Measurements from ENCODE around the gene TRIM62.

The TRIM62 gene

DNA sequence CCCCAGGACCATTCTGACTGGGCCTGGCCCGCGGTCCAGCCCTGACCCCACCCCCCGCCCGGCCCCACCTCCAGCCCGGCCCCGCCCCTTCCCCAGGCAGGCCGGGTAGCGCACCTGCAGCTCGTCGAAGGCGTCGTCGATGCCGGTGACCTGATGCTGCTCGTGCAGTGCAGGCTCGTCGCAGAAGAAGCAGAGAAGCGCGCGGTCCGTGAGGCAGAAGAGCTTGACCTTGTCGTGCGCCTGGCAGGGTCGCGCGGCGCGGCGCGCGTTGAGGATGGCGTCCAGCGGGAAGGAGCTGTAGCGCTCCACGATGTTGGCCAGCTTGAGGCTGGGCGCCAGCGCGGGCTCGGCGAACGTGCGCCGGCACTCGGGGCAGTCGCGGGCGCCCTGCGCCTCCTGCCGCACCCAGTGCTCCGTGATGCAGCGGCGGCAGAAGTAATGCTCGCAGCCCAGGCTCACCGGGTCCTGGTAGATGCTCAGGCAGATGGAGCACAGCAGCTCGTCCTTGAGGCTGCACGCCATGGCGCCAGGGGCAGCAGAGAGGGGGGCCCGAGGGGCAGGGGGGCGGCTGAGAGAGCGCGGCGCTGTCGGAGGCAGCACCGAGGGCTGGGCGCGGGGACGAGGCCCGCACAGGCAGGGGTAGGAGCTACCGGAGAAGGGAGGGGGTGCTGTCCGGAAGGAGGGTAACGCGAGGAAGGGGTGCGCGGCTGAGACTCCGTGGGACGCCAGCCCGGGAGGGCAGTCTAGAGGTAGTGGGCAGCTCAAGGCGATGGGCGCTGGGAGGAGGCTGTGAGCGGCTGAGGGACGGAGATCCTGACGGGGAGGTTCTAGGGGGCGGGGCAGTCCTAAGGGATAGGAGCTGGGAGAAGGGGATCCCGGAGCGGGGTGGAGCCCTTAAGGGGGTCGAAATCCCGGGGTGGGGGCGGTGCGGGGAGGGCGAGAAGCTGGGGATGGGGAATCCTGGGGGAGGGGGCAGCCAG is 642 bp downstream of the TRIM62 start:
- DNase-seq (ENCODE audit: low read depth in 2 of 2, low spot score in 1 of 2), result peak in 1 of 2 donors; percentile 50

- DNase-seq (ENCODE audit: low read depth in 2 of 2, low spot score in 1 of 2), result peak in 1 of 2 donors; percentile 44
These were observed 1.5 kb downstream of the TRIM62 start for GRCh38 chr1:33180226-33180910.

GRCh38 chr1:33178836-33179439 is 2.9 kb downstream of the TRIM62 start:
- DNase-seq (ENCODE audit: low read depth in 2 of 2, low spot score in 1 of 2), result no peak

DNA sequence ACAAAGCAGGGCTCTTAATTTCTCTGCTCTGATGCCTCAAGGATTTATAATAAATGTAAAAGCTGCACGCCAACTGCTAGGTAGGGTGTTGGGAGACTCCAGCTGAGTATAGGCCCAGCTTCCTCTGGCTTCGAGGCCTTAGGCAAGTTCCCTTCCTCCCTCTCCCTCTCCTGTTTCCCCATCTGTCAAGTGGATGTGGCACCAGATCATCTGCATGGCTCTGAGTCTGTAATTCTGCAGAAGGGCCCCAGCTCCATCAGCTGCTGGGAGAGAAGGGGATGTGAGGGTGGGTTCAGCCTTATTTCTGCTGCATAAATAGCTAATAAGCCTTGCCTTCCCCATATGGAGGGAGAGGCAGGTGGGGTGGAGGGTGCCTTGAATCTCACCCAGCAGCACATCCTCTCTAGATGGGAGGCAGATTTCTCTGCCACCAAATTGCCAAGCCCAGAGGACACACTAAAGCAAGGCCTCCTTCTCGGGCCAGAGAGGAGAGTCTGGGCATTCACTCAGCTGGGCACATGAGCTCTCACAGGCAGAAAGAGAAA is 3.8 kb downstream of the TRIM62 start:
- no peak for DNase-seq (ENCODE audit: low read depth in 2 of 2, low spot score in 1 of 2)

- DNase-seq (ENCODE audit: low read depth in 2 of 2, low spot score in 1 of 2), result no peak
These were observed 5.0 kb downstream of the TRIM62 start for GRCh38 chr1:33176887-33177286.

GRCh38 chr1:33176362-33176850 is 5.4 kb downstream of the TRIM62 start:
- no peak for DNase-seq (ENCODE audit: low read depth in 2 of 2, low spot score in 1 of 2)

DNA sequence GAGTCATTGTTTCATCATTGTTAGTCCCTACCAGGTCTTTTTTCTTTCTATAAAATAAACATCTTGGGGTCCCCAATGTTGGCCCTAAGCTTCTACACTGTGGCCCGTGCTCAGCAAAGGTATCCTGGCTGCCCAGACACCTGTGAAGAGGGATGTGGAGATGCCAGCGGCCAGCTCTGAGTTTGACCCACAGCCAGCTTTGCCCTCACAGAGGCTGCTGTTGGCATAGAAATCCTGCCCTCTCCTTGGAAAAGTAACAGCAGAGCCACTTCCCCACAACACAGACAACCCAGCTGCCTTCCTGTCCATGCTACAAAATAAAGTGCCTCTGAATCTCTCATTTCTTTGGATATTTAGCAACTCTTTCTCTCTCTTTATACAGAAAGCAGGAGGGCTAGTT is 6.0 kb downstream of the TRIM62 start:
- no peak for DNase-seq (ENCODE audit: low read depth in 2 of 2, low spot score in 1 of 2)

- no peak for DNase-seq (ENCODE audit: low read depth in 2 of 2, low spot score in 1 of 2)
These were observed 8.8 kb downstream of the TRIM62 start for GRCh38 chr1:33173091-33173490.

DNA sequence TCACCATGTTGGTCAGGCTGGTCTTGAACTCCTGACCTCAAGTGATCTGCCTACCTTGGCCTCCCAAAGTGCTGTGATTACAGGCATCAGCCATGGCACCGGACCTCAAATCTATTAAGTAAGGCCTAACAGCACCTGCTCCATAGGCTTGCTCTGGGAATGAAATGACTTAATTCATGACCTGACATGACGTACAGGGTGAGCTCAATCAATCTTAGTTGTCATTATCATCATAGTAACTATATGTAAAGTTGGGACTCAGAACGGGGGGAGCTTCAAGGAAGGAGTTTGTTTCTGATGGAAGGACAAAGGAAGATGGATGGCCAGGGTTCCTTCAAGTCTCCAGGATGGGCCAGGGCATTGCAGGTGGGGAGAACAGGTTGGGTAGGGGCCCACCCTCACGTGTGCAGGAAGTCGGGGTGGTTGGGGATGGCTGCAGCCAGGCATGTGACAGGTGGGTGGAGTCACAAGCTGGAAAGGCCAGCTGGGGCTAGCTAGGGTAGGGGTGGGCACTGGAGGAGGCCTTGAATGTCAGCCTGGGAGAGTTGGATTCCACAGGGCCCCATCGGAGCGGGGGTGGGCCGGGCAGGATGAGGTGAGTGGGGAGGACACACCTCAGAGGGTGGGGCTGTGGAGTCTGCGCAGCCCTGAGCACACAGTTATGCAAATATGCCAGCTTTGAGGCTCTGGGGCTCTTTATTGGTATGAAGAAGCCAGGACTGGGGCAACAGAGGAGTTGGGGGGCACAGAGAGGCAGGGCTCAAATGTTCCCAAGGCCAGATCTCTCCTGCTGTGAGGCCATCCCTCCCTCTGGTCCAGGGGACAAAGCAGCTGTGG is 9.6 kb downstream of the TRIM62 start:
- DNase-seq (ENCODE audit: low read depth in 2 of 2, low spot score in 1 of 2), result no peak

- DNase-seq (ENCODE audit: low read depth in 2 of 2, low spot score in 1 of 2), result no peak
These were observed 11.2 kb downstream of the TRIM62 start for GRCh38 chr1:33170351-33171274.

GRCh38 chr1:33169290-33170055 is 12.4 kb downstream of the TRIM62 start:
- DNase-seq (ENCODE audit: low read depth in 2 of 2, low spot score in 1 of 2), result no peak

DNA sequence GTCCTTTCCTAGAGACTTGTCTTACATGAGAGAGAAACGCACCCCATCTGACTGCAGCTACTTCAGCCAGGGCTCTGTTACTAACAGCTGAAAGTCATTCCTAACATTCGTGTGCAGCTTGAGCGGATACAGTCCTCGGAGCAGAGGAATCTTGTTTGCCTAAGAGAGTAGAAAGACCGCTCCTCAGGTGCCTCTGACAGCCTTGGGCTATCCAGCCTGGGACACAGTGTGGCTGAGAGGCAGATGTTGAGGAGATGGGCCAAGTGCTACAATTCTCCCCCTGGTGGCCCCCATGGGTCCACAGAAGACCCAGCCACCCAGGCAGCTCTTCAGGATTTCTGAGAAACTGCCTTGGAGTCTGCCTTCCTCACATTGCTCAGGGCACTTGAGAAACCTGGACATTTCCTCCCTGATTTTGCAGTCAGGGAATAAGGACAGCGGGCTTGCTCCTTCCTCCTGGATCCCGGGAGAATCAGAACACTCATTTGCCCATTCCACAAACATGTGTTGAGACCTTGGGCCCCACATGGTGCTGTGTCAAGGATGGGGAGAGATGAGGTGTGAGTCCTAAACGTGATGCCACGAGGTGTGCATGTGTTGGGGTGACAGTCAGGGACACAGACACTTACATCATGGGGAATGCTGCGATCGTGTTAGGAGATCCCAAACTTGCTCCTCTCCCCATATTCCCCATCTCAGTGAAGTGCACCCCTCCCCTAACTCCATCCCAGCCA is 13.1 kb downstream of the TRIM62 start:
- no peak for DNase-seq (ENCODE audit: low read depth in 2 of 2, low spot score in 1 of 2)

- no peak for DNase-seq (ENCODE audit: low read depth in 2 of 2, low spot score in 1 of 2)
These were observed 14.0 kb downstream of the TRIM62 start for GRCh38 chr1:33167650-33168447.

GRCh38 chr1:33165809-33166208 is 16.0 kb downstream of the TRIM62 start:
- no peak for DNase-seq (ENCODE audit: low read depth in 2 of 2, low spot score in 1 of 2)

DNA sequence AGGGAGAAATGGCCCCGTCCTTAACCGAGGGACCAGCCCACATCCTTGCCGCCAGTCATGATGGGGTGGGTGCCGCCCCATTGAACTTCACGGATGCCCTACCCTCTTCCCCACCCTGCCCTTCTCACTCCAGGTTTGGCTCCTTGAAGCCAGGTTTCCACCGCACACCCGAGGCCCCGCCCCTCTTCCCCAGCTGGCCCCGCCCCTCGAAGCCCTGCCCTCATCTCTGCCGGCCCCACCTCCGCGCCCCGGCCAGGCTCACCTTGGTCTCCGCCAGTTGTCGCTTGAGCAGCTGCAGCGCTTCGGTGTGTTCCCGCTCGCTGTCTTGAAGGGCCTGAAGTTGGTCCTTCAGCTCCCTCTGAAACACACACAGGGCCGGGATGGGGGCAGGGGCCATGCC is 16.6 kb downstream of the TRIM62 start:
- DNase-seq (ENCODE audit: low read depth in 2 of 2, low spot score in 1 of 2), result no peak

GRCh38 chr1:33163621-33164519 is 18.0 kb downstream of the TRIM62 start:
- DNase-seq (ENCODE audit: low read depth in 2 of 2, low spot score in 1 of 2), result no peak
